Ovary (tissue), 9 donors: ENCODE measurements around the gene SLC29A3. TPM values are rescaled to one million over a fixed set of nuclear protein-coding genes. Genes with fewer than 3 reads are reported as not detected.

ENCODE experiments used
- DNase-seq, 5 donors: peaks; one replicate each; pipeline ENCODE4 v3.0.0-alpha.2; 2019 to 2020
- H3K27ac ChIP-seq, 2 donors: fragments of 200-600 bp; one replicate each; pipeline versions ENCODE4 v1.5.1 to v1.8.0; 2019 to 2022
- H3K27me3 ChIP-seq: fragments of 200-600 bp; one replicate; pipeline ENCODE4 v1.8.0; 2022
- H3K36me3 ChIP-seq: fragments of 200-600 bp; sonication (generic); one replicate; pipeline ENCODE4 v1.5.1; 2019
- H3K4me1 ChIP-seq: one replicate; pipeline ENCODE4 v1.8.1; 2013; ENCODE audit warnings: mild to moderate bottlenecking, moderate library complexity; ENCODE audit not compliant: insufficient read depth
- H3K4me3 ChIP-seq: fragments of 200-600 bp; sonication (generic); one replicate; pipeline ENCODE4 v1.5.1; 2017
- H3K9me3 ChIP-seq, 2 donors: fragments of 200-600 bp in 1 of 2; sonication (generic) in 1 of 2; one replicate each; pipeline versions ENCODE4 v1.5.1 to v1.8.1; 2013 to 2019; ENCODE audit warnings: mild to moderate bottlenecking in 1 of 2, moderate library complexity in 1 of 2
- CTCF ChIP-seq, 3 donors: fragments of 450-650 bp in 2 of 3; fragments of 200-600 bp in 1 of 3; IDR thresholded peaks; one replicate each; pipeline versions ENCODE4 v1.5.1 to v1.8.0; 2016 to 2022; ENCODE audit warnings: antibody characterized with exemption in 3 of 3, mild to moderate bottlenecking in 1 of 3
- EP300 ChIP-seq: sonication (generic); formaldehyde crosslinking; IDR thresholded peaks from one replicate; pipeline ENCODE4 v1.6.1; 2017; ENCODE audit warnings: antibody characterized with exemption
- POLR2A ChIP-seq: fragments of 450-650 bp; IDR thresholded peaks from one replicate; pipeline ENCODE4 v1.6.1; 2017; ENCODE audit warnings: antibody characterized with exemption, mild to moderate bottlenecking, moderate library complexity
- WGBS, 3 donors: extraction: QIAGEN DNeasy Blood & Tissue Kit in 1 of 3; methylation state at CpG; one replicate each; pipeline versions ENCODE4 v1.1.5 to v1.1.7; 2013 to 2017; 5-methylcytosine and 5-hydroxymethylcytosine counted together
- intact Hi-C, 4 donors: fragments of 100-400 bp; cut with DNase I; formaldehyde crosslinking; loops; one replicate each; pipeline versions ENCODE4 v1.11.0 to v1.15.1; 2022 to 2023
- polyA plus RNA-seq, 2 donors: library from polyadenylated mRNA; stranded (reverse); fragments of 200-250 nt in 1 of 2; fragments of 350-450 nt in 1 of 2; fragmentation: Illumina TruSeq in 1 of 2; extraction: RNeasy Lipid Tissue Mini Kit (QIAGEN cat#74804) in 1 of 2; gene quantifications; one replicate each; pipeline ENCODE4 v1.2.3, GENCODE V29; 2013 to 2014
- total RNA-seq, 7 donors: library from RNA; depleted of rRNA in 2 of 7; stranded (reverse); fragments of >200 nt in 2 of 7; fragmentation: NEBNext Ultra II Directional in 3 of 7; extraction: Animal tissue kit (Norgen Biotek cat#: 25700) in 3 of 7; gene quantifications; one replicate each; pipeline versions ENCODE4 v1.1.0 to v1.2.4, GENCODE V29; 2016 to 2023
- donor health status: DM: no; HTN: no; CAD: no; lungs with moderate emphysema.
- donor health status: DM: no; HTN: no; CAD: no.
- donor health status: Bipolar disorder and iron deficiency.
- donor health status: DM: yes; HTN: yes; CAD: no.
- donor health status: DM: no; HTN: no; CAD: no.
- donor health status: DM: yes; HTN: yes; CAD: no.

The SLC29A3 gene
- total and polyA plus RNA-seq, 9 donors = 10.1 to 18.3 (median 15.5) TPM

GRCh38 chr10:71398976-71399375 is 79.9 kb downstream of the SLC29A3 start:
- TF ChIP-seq CTCF (IDR thresholded peaks at IDR 0.05) (no peak), EP300 (no peak), POLR2A (no peak)
- H3K4me3 ChIP-seq = no peak overlapping the region
- no peaks in the 10 kb centered on the region for H3K9me3 ChIP-seq
- 86 to 88% (median 87%) methylated on average over 4 of the region's 4 CpGs for WGBS, 3 donors
- H3K27ac ChIP-seq = no peak overlapping the region
- H3K36me3 ChIP-seq = no peaks in the 10 kb centered on the region
- H3K27me3 ChIP-seq = no peaks in the 10 kb centered on the region
- peak in 1 of 5 donors; percentile 8 for DNase-seq
- peaks cover 7% of the 10 kb centered on the region for H3K4me1 ChIP-seq
- intact Hi-C loops = loop anchor here (5.0 to 10.0 kb wide), 6 partner anchors 168 to 376 kb away; partner anchors contain the start of gene VSIR (in 1 of the 4)

GRCh38 chr10:71399946-71400345 is 80.9 kb downstream of the SLC29A3 start:
- Histone ChIP-seq H3K4me3 (no peak overlapping the region), H3K27me3 (no peaks in the 10 kb centered on the region), H3K4me1 (peaks cover 7% of the 10 kb centered on the region), H3K36me3 (no peaks in the 10 kb centered on the region), H3K9me3 (no peaks in the 10 kb centered on the region), H3K27ac (no peak overlapping the region)
- no peak for DNase-seq
- no peak for TF ChIP-seq EP300
- no peak for TF ChIP-seq CTCF (IDR thresholded peaks at IDR 0.05)
- no peak for TF ChIP-seq POLR2A
- intact Hi-C loops = loop anchor here (5.0 to 10.0 kb wide), 6 partner anchors 167 to 375 kb away; partner anchors contain the start of gene VSIR (in 1 of the 4)
- 80 to 91% (median 87%) methylated on average over 5 of the region's 5 CpGs for WGBS, 3 donors

- DNase-seq = peak in 1 of 5 donors; percentile 5
- H3K36me3 ChIP-seq = no peaks in the 10 kb centered on the region
- H3K4me1 ChIP-seq = peaks cover 7% of the 10 kb centered on the region
- 86 to 93% (median 91%) methylated on average over 7 of the region's 7 CpGs for WGBS, 3 donors
- H3K4me3 ChIP-seq = no peak overlapping the region
- no peak for TF ChIP-seq CTCF (IDR thresholded peaks at IDR 0.05)
- TF ChIP-seq POLR2A = no peak
- TF ChIP-seq EP300 = no peak
- H3K27ac ChIP-seq = no peak overlapping the region
- no peaks in the 10 kb centered on the region for H3K9me3 ChIP-seq
- H3K27me3 ChIP-seq = no peaks in the 10 kb centered on the region
- intact Hi-C loops = no loop called here
These were observed 82.0 kb downstream of the SLC29A3 start for GRCh38 chr10:71401056-71401455.

- no peaks in the 10 kb centered on the region for H3K27me3 ChIP-seq
These were observed 82.9 kb downstream of the SLC29A3 start for GRCh38 chr10:71402005-71402404.

More at GRCh38 chr10:71402005-71402404, 82.9 kb downstream of the SLC29A3 start:
- TF ChIP-seq POLR2A (no peak), EP300 (no peak), CTCF (IDR thresholded peaks at IDR 0.05) (no peak)
- Histone ChIP-seq H3K27ac (no peak overlapping the region), H3K36me3 (no peaks in the 10 kb centered on the region), H3K4me3 (no peak overlapping the region), H3K4me1 (peaks cover 7% of the 10 kb centered on the region), H3K9me3 (no peaks in the 10 kb centered on the region)
- WGBS, 3 donors = 94 to 97% (median 94%) methylated on average over 7 of the region's 7 CpGs
- peak in 1 of 5 donors; percentile 3 for DNase-seq
- intact Hi-C loops = no loop called here
